ENCODE data around the gene CLCN4.

CLCN4 gene

DNA sequence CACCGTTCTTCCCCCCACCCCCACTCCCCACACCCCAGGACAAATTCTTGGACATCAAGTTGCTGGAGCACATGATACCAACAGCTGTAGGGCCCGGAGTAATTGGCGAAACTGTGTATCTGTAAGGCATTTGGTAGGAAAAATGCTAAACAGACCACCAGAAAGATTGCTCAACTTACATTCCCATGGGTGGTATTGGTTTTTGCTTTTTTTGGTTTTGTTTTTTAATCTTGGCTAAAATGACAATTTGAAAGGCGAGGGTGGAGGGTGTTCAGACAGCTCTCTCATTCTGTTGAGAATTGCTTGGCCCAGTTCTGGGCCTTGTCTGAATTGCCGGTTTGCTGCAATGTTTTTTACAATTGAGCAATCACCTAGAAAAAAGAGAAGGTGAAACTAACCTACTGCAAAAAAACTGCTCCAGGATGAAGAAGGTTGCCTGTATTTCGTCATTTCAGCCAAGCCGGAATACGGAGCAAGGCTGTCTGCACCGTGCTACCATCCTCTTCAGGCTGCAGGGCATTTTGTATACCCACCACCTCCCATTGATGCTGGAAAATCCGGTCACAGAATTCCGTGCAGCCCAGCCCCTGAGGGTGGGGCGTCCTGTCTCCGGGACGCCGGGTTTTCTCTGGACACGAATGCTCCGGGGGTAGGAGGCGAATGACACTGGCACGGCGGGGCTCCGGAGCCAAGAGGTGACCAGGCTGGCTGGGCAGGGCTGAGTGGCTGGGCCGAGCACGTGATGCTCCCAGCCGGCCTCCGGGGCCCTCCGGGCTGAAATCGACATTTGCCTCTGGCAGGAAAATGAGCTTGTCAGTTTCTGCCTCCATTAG, at the start of gene CLCN4:
TSS of gene CLCN4 (plus strand) at position 777 of the 833 bp plus-strand sequence. CDS start 28,058 bp downstream, outside the sequence.
- peak; percentile 42 for DNase-seq
- in situ Hi-C loops (cut with HindIII; ENCODE audit: low pct_ligation_motif_present, low pct_unique_long_range_greater_than_20kb, low sequenced_read_pairs): no loop called here

GRCh38 chrX:10107483-10107882, 49.3 kb upstream of the CLCN4 start:
- in situ Hi-C loops (cut with HindIII; ENCODE audit: low pct_ligation_motif_present, low pct_unique_long_range_greater_than_20kb, low sequenced_read_pairs): no loop called here
- DNase-seq: no peak

DNA sequence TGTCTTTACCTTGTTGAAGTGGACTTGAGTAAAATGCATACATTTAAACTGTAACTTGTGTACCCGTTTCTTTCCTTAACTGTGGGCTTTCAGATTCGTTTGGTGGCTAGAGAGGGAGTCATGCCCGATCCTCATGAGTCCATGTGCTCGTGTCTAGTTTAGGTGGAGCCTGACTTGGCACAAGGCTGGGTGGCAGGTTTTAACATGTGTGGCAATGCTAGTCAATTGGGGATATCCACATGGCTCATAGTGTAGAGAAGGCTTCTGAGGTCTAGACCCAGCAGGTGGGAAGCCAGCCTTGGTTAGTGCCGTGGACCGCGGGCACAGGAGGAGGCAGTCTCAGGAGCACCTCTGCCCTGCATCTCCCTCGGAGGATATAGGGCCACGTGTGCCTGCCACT, 48.5 kb upstream of the CLCN4 start:
- DNase-seq: no peak
- in situ Hi-C loops (cut with HindIII; ENCODE audit: low pct_ligation_motif_present, low pct_unique_long_range_greater_than_20kb, low sequenced_read_pairs): no loop called here

- in situ Hi-C loops (cut with HindIII; ENCODE audit: low pct_ligation_motif_present, low pct_unique_long_range_greater_than_20kb, low sequenced_read_pairs): no loop called here
These were observed 47.1 kb upstream of the CLCN4 start for GRCh38 chrX:10109695-10110094.

DNA sequence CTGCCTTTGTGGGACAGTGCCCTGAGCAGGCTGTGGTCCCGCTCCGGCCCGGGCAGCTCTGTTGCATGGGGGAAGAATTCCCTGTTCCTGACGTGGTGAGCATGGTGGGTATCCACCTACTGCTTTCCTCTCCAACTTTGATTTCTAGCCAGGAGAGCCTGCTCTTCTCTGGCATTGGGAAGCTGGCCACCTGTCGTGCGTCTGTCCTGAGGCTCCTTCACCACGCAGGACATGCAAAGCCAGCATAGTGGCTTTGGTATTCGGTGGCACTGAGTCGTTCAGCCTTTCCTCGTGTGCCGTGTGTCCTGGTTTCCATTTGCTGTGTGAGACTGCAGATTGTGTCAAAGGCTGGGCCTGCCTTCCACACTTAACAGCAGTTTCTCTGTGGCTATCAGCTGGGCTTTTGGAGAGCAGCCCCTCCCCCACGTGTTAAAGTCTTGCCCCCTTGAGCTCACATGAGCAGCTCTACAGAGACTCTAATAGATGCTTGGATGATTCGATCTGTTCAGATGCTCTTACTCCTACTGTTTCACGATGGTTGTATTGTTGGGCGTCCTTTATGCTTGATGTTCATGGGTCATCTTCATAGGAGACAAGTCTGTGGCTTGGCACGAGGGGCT, 46.3 kb upstream of the CLCN4 start:
- in situ Hi-C loops (cut with HindIII; ENCODE audit: low pct_ligation_motif_present, low pct_unique_long_range_greater_than_20kb, low sequenced_read_pairs): no loop called here
- DNase-seq: no peak

More at GRCh38 chrX:10109695-10110094, 47.1 kb upstream of the CLCN4 start:
- no peak for DNase-seq

DNA sequence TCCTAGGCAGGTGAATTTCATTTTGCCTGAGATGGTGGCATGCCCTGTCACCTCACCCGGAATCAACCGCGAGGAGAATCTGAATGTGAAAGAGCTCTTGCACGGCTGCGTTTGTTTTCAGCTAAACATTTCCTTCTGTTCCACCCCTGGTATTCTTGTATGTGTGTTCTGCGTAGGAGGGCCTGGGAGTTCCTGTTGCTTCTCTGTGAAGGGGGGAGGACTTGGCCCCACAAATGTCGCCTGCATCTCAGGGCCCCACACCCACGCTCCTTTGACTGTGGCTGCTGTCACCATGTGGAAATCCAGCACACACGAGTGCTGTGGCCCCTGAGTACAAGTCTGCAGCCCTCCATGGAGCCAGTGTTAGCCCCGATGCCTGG, 45.8 kb upstream of the CLCN4 start:
- in situ Hi-C loops (cut with HindIII; ENCODE audit: low pct_ligation_motif_present, low pct_unique_long_range_greater_than_20kb, low sequenced_read_pairs): no loop called here
- DNase-seq: no peak

DNA sequence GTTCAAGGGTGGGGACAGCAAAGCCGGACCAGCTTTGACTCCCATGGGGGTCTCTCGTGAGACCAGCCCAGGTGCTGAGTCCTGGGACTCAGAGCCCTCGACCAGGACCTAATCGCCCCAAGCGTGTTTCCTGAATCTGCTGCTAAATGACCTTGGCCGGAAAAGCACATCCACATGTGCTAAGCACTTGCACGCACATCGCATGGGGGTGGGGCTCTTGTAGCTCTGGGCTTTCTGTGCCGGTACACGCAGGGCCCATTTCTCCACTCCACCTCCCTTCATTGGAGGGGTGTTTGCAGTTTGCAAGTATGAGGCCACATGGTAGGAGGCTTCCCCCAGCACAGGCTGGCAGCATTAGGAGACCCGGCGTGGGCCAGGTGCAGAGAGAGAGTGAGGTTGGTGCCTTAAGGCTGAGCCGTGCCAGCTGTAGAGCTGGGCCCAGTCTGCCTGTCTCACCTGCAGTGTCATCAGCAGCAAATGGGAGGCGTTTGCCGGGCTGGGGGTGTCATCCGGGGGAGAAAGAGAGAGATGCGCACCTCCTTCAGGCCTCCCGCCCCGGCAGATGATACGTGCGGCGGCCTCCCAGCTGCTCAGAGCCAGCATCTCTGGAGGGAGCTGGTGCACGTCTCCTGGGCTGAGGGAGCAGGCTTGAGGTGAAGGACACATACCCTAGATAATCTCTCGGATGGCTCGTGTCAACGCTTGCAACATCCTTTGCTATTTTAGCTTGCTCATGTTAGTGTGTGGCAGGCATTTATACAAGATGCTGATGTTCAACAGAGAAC, 45.2 kb upstream of the CLCN4 start:
- DNase-seq: no peak
- in situ Hi-C loops (cut with HindIII; ENCODE audit: low pct_ligation_motif_present, low pct_unique_long_range_greater_than_20kb, low sequenced_read_pairs): no loop called here

DNA sequence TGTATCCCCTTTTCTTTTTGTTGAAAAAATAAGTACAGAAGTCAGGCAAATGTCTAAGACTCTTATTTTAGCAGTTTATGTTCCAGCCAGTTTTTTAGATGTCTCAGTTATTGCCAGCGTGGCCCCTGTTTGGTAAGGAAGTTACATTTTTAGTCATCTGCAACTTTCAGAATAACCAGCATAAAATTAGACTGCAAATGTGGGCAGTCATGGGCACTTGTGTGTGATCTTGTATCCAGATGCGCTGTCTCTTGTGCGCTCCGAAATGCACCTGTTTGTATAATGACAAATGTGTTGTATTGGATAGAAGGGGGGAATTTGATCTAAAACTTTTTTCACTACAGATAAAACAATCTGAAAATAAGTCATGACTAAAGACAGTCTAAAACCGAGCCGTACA, 44.3 kb upstream of the CLCN4 start:
- in situ Hi-C loops (cut with HindIII; ENCODE audit: low pct_ligation_motif_present, low pct_unique_long_range_greater_than_20kb, low sequenced_read_pairs): no loop called here
- no peak for DNase-seq

DNA sequence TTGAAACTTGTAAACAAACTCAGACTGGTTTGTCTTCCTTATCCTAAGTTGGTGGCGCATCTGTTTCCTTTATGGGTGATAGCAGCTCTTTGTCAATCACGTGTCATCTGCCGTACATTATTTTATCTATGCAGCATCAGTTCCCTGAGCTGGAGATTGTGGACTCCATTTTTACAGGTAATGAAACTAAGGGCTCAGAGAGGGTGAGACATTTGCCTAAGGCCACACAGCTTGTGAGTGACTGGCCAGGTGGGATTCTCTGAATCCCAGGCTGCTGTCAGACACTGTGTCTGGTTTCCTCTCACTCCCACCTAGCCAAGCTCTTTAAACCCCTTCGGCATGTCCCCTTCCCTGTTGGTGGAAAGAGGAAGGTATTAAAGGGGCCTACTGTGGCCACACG, 41.7 kb upstream of the CLCN4 start:
- no peak for DNase-seq
- in situ Hi-C loops (cut with HindIII; ENCODE audit: low pct_ligation_motif_present, low pct_unique_long_range_greater_than_20kb, low sequenced_read_pairs): no loop called here

GRCh38 chrX:10117301-10117700, 39.5 kb upstream of the CLCN4 start:
- in situ Hi-C loops (cut with HindIII; ENCODE audit: low pct_ligation_motif_present, low pct_unique_long_range_greater_than_20kb, low sequenced_read_pairs): no loop called here

GRCh38 chrX:10117864-10118377, 38.9 kb upstream of the CLCN4 start:
- in situ Hi-C loops (cut with HindIII; ENCODE audit: low pct_ligation_motif_present, low pct_unique_long_range_greater_than_20kb, low sequenced_read_pairs): no loop called here
- no peak for DNase-seq

More at GRCh38 chrX:10117301-10117700, 39.5 kb upstream of the CLCN4 start:
- no peak for DNase-seq

- in situ Hi-C loops (cut with HindIII; ENCODE audit: low pct_ligation_motif_present, low pct_unique_long_range_greater_than_20kb, low sequenced_read_pairs): no loop called here
These were observed 38.2 kb upstream of the CLCN4 start for GRCh38 chrX:10118530-10118929.

GRCh38 chrX:10119399-10119990, 37.3 kb upstream of the CLCN4 start:
- in situ Hi-C loops (cut with HindIII; ENCODE audit: low pct_ligation_motif_present, low pct_unique_long_range_greater_than_20kb, low sequenced_read_pairs): no loop called here
- peak; percentile 65 for DNase-seq

More at GRCh38 chrX:10118530-10118929, 38.2 kb upstream of the CLCN4 start:
- no peak for DNase-seq

DNA sequence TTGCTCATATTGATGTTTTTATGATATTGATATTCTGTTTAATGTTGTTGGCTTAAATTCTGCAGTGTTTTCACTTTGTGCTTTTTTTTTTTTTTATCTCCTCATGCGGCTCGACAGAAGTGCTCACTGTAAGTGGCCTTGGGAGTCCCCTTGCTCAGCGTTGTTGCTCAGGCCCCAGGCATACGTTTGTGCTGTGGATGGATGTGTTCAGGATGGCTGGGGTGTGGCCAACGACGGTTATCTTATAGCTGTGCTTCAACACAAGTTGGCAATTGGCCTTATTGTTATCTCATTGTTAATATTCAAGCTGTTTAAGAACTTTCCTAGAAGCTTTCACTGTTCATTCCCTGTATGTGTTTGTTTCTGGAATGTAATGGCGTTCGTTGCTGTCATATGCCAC, 36.4 kb upstream of the CLCN4 start:
- in situ Hi-C loops (cut with HindIII; ENCODE audit: low pct_ligation_motif_present, low pct_unique_long_range_greater_than_20kb, low sequenced_read_pairs): no loop called here

DNA sequence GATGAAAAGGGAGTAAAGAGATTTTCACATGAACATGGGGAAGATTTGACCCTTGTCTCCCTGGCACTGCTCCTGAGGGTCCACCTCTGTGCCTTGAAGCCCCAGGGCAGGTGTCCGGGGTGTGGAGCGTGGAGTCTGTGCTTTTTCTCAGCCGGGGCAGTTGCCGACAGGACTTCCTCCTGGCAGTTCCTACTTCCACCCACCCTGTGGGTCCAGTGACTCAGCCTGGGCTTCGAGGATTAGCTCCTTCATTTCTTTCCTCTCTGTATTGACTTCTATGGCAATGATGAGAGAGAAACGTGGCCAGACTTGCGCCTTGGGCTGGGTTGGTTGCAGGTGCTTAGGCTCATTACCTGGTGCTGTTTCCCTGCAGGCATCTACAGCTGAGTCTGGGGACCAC, 35.9 kb upstream of the CLCN4 start:
- in situ Hi-C loops (cut with HindIII; ENCODE audit: low pct_ligation_motif_present, low pct_unique_long_range_greater_than_20kb, low sequenced_read_pairs): no loop called here
- DNase-seq: no peak

More for the DNA sequence above, 36.4 kb upstream of the CLCN4 start:
- DNase-seq: no peak

- in situ Hi-C loops (cut with HindIII; ENCODE audit: low pct_ligation_motif_present, low pct_unique_long_range_greater_than_20kb, low sequenced_read_pairs): no loop called here
- no peak for DNase-seq
These were observed 35.0 kb upstream of the CLCN4 start for GRCh38 chrX:10121787-10122186.

GRCh38 chrX:10124506-10125247, 32.1 kb upstream of the CLCN4 start:
- in situ Hi-C loops (cut with HindIII; ENCODE audit: low pct_ligation_motif_present, low pct_unique_long_range_greater_than_20kb, low sequenced_read_pairs): no loop called here
- no peak for DNase-seq

GRCh38 chrX:10125248-10125615, 31.5 kb upstream of the CLCN4 start:
- DNase-seq: no peak
- in situ Hi-C loops (cut with HindIII; ENCODE audit: low pct_ligation_motif_present, low pct_unique_long_range_greater_than_20kb, low sequenced_read_pairs): no loop called here
